ENCODE results near the gene KIF6.

The KIF6 gene

DNA sequence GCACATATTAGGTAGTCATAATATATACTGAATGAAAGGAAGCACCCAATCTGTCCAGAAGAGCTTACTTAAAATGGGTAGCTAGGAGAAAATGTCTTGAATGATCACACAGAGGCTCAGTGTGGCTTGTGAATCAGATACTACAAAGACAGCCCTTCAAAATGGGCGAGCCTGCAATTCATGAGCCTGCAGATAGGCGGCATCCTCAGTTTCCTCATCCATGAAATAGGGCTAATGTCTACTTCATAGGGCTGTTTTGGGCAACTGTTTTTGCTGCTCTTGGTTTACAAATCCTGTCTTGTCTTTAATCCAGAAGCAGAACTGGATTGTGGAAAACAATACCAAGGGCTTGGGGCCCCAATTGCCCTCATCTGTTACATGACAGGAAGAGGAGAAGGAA lies 273.4 kb downstream of the KIF6 start:
- in situ Hi-C loops (cut with HindIII; ENCODE audit: low sequenced_read_pairs): no loop called here
- no peak for DNase-seq (ENCODE audit: low read depth)
- TF ChIP-seq, protein P1, sequence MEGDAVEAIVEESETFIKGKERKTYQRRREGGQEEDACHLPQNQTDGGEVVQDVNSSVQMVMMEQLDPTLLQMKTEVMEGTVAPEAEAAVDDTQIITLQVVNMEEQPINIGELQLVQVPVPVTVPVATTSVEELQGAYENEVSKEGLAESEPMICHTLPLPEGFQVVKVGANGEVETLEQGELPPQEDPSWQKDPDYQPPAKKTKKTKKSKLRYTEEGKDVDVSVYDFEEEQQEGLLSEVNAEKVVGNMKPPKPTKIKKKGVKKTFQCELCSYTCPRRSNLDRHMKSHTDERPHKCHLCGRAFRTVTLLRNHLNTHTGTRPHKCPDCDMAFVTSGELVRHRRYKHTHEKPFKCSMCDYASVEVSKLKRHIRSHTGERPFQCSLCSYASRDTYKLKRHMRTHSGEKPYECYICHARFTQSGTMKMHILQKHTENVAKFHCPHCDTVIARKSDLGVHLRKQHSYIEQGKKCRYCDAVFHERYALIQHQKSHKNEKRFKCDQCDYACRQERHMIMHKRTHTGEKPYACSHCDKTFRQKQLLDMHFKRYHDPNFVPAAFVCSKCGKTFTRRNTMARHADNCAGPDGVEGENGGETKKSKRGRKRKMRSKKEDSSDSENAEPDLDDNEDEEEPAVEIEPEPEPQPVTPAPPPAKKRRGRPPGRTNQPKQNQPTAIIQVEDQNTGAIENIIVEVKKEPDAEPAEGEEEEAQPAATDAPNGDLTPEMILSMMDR (IDR thresholded peaks at IDR 0.05; ENCODE audit: low read depth, low read length, missing control alignments): peak; percentile 40

DNA sequence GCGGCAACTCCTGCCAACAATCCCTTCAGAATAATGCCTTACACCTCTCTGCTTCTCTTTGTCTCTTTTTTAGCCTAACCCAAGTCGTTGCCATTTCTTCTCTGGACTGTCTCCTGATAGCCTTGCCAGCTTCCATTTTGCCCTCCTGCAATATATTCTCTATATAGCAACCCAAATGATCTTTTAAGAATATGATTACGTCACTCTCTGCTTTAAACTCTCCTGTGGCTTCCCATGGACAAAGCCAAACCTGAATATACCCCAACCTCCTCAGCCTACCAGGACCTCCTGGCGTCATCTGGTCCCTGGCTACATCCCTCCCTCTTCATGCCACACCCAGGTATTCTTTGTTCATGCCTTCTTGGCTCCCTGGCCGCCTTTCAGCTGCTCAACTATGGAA lies 276.2 kb downstream of the KIF6 start:
- in situ Hi-C loops (cut with HindIII; ENCODE audit: low sequenced_read_pairs): no loop called here
- H3K4me3 ChIP-seq (ENCODE audit: low read depth, low read length): no peak overlapping the region
- TF ChIP-seq, protein P1 (IDR thresholded peaks at IDR 0.05; ENCODE audit: low read depth, low read length, missing control alignments): no peak
- no peak for DNase-seq (ENCODE audit: low read depth)

More for the DNA sequence above, 273.4 kb downstream of the KIF6 start:
- H3K4me3 ChIP-seq (ENCODE audit: low read depth, low read length): no peak overlapping the region

DNA sequence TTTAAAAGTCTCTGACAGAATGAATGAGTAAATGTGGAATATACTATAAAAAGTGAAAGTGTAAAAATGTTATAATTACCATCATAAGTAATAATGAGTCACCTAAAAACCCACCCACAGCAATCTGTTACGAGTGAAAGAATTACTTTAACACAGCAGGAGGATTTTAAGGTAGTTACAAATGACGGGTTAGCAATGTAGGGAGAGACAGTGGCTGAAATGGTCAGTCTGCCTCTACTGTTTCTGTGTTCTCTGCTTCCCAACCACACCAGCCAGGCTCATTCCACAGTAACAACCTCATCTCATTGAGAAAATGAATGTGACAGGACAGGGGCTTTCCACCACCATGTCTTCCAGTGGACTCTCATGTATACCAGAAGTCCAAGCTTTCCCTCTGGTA lies 278.3 kb downstream of the KIF6 start:
- H3K4me3 ChIP-seq (ENCODE audit: low read depth, low read length): no peak overlapping the region
- TF ChIP-seq, protein P1 (IDR thresholded peaks at IDR 0.05; ENCODE audit: low read depth, low read length, missing control alignments): no peak
- in situ Hi-C loops (cut with HindIII; ENCODE audit: low sequenced_read_pairs): no loop called here
- peak; percentile 9 for DNase-seq (ENCODE audit: low read depth)

DNA sequence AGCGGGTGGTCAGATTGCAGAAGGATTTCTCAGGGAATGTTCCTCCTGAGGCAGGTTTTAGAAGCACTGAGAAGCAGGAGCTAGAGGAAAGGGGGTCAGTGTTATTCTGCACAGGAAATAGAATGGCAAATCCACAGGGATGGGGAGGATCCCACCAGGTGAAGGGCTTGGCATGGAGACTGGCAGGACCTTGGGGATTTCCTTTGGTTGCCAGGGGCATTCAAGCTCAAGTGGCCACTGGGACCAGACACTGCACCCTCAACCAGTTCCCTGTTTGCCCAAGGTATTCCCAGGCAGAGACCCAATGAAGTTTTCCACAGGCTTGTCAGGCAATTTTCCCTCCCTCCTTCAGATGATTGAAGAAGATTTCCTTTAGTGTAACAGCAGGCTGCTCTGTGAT lies 279.5 kb downstream of the KIF6 start:
- DNase-seq (ENCODE audit: low read depth): no peak
- H3K4me3 ChIP-seq (ENCODE audit: low read depth, low read length): no peak overlapping the region
- TF ChIP-seq, protein P1 (IDR thresholded peaks at IDR 0.05; ENCODE audit: low read depth, low read length, missing control alignments): no peak
- in situ Hi-C loops (cut with HindIII; ENCODE audit: low sequenced_read_pairs): no loop called here

DNA sequence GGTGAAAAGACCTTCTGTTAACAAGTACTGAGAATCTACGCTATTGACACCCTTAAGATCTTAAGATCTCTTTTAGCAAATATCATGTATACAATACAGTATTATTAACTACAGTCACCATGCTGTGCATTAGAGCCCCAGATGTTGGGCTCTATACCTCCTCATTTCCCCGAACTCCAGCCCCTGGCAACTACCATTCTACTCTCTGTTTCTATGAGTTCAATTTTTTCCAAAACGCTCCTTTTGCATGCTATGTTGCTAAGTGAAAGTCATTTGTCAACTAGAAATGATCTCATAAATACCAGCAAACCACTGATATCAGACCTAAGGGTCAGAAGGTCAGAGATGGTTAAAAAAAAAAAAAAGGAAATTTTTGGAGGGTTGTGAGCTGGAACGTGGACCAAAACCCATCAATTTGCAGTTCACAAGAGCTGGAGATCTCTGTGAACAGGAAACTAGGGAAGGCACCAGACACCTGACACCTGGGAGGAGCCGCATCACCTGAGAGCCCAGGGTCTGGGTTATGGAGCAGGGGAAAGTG lies 280.7 kb downstream of the KIF6 start:
- no peak for DNase-seq (ENCODE audit: low read depth)
- no peak overlapping the region for H3K4me3 ChIP-seq (ENCODE audit: low read depth, low read length)
- TF ChIP-seq, protein P1 (IDR thresholded peaks at IDR 0.05; ENCODE audit: low read depth, low read length, missing control alignments): no peak
- in situ Hi-C loops (cut with HindIII; ENCODE audit: low sequenced_read_pairs): no loop called here

DNA sequence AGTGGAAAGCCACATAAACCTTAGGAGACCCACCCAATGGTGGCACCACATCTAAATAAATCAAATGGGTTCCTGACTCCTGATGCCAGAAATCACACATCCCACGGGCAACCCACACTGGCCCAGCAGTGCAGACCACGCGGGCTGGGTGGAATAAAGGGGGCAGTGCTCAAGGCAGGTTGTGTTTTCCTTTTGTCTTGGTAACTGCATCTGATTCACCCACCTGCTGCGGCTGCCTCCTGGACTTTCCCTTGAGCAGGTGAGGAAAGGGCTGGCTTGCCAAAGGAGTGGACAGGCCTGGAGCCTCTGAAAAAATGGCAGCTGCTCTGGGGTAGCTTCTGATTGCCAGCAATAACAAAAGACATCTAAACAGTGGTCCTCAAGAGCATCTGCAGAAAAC lies 283.2 kb downstream of the KIF6 start:
- TF ChIP-seq, protein P1 (IDR thresholded peaks at IDR 0.05; ENCODE audit: low read depth, low read length, missing control alignments): no peak
- DNase-seq (ENCODE audit: low read depth): no peak
- in situ Hi-C loops (cut with HindIII; ENCODE audit: low sequenced_read_pairs): no loop called here
- H3K4me3 ChIP-seq (ENCODE audit: low read depth, low read length): no peak overlapping the region
